ENCODE results near the gene F10. TPM values are rescaled to one million over a fixed set of nuclear protein-coding genes. Genes with fewer than 3 reads are reported as not detected.

The F10 gene
- total RNA-seq, 1 experiment from 2014 or later = not detected

GRCh38 chr13:113190181-113190580, 67.6 kb downstream of the F10 start:
- Histone ChIP-seq H3K9me2 (ENCODE audit: insufficient read depth) (no peaks in the 10 kb centered on the region), H3K36me3 (ENCODE audit: low read depth) (peaks cover 25% of the 10 kb centered on the region), H3K9me3 (ENCODE audit: insufficient read depth, low read depth) (no peaks in the 10 kb centered on the region), H3K4me1 (replicated peaks; ENCODE audit: insufficient read depth) (peaks cover 18% of the 10 kb centered on the region), H3F3A (ENCODE audit: insufficient read depth, low read depth) (peaks cover 37% of the 10 kb centered on the region), H3K79me2 (ENCODE audit: low read depth) (peaks cover 19% of the 10 kb centered on the region), H3K27ac (no peak overlapping the region), H3K4me3 (no peak overlapping the region), H4K20me1 (ENCODE audit: insufficient read depth) (peaks cover 14% of the 10 kb centered on the region), H3K27me3 (ENCODE audit: insufficient read depth, low read depth) (no peaks in the 10 kb centered on the region), H2AFZ (no peak overlapping the region), H3K4me2 (no peak overlapping the region)
- no TSS peak for BruUV-seq (replicated peaks)
- TF ChIP-seq CTCF (conservative IDR thresholded peaks at IDR 0.05) (no peak), EZH2 (IDR thresholded peaks at IDR 0.05; ENCODE audit: low read depth) (no peak)
- DNase-seq = no peak
- ChIA-PET CTCF (no interaction called here), POLR2A (ENCODE audit: unreplicated experiment) (no interaction called here)
- intact Hi-C loops (cut with micrococcal nuclease; ENCODE audit: unreplicated experiment) = no loop called here

- no peak overlapping the region for H3K27ac ChIP-seq
- H3K9me2 ChIP-seq (ENCODE audit: insufficient read depth) = no peaks in the 10 kb centered on the region
- peaks cover 34% of the 10 kb centered on the region for H3K36me3 ChIP-seq (ENCODE audit: low read depth)
- no peak overlapping the region for H3K4me3 ChIP-seq
- CTCF ChIA-PET = no interaction called here
- intact Hi-C loops (cut with micrococcal nuclease; ENCODE audit: unreplicated experiment) = no loop called here
- POLR2A ChIA-PET (ENCODE audit: unreplicated experiment) = no interaction called here
- no TSS peak for BruUV-seq (replicated peaks)
- no peaks in the 10 kb centered on the region; the same call in 1 of the 2 replicates for H3K79me2 ChIP-seq (ENCODE audit: low read depth)
- no peak for DNase-seq
- H3K4me1 ChIP-seq (replicated peaks; ENCODE audit: insufficient read depth) = peaks cover 11% of the 10 kb centered on the region
- H3K4me2 ChIP-seq = no peak overlapping the region
- H3F3A ChIP-seq (ENCODE audit: insufficient read depth, low read depth) = peaks cover 31% of the 10 kb centered on the region
- H3K27me3 ChIP-seq (ENCODE audit: insufficient read depth, low read depth) = no peaks in the 10 kb centered on the region
- TF ChIP-seq EZH2 (IDR thresholded peaks at IDR 0.05; ENCODE audit: low read depth) = no peak
- no peak for TF ChIP-seq CTCF (conservative IDR thresholded peaks at IDR 0.05)
- no peaks in the 10 kb centered on the region for H3K9me3 ChIP-seq (ENCODE audit: insufficient read depth, low read depth)
- H2AFZ ChIP-seq = no peak overlapping the region
- peaks cover 19% of the 10 kb centered on the region for H4K20me1 ChIP-seq (ENCODE audit: insufficient read depth)
These were observed 69.7 kb downstream of the F10 start for GRCh38 chr13:113192279-113192678.

- Histone ChIP-seq H3K79me2 (ENCODE audit: low read depth) (no peaks in the 10 kb centered on the region; the same call in 1 of the 2 replicates), H3K9me2 (ENCODE audit: insufficient read depth) (no peaks in the 10 kb centered on the region), H2AFZ (no peak overlapping the region), H3K27ac (no peak overlapping the region), H3K27me3 (ENCODE audit: insufficient read depth, low read depth) (no peaks in the 10 kb centered on the region), H3K4me2 (no peak overlapping the region), H3K4me1 (replicated peaks; ENCODE audit: insufficient read depth) (peaks cover 6% of the 10 kb centered on the region), H3K9me3 (ENCODE audit: insufficient read depth, low read depth) (no peaks in the 10 kb centered on the region), H3F3A (ENCODE audit: insufficient read depth, low read depth) (peaks cover 27% of the 10 kb centered on the region), H3K4me3 (no peak overlapping the region), H4K20me1 (ENCODE audit: insufficient read depth) (peaks cover 22% of the 10 kb centered on the region), H3K36me3 (ENCODE audit: low read depth) (peaks cover 39% of the 10 kb centered on the region)
- no TSS peak for BruUV-seq (replicated peaks)
- ChIA-PET CTCF (no interaction called here), POLR2A (ENCODE audit: unreplicated experiment) (no interaction called here)
- intact Hi-C loops (cut with micrococcal nuclease; ENCODE audit: unreplicated experiment) = no loop called here
- no peak for DNase-seq
- TF ChIP-seq CTCF (conservative IDR thresholded peaks at IDR 0.05) (no peak), EZH2 (IDR thresholded peaks at IDR 0.05; ENCODE audit: low read depth) (no peak)
These were observed 70.3 kb downstream of the F10 start for GRCh38 chr13:113192902-113193301.

Measured in PC-9 (cell line).